Measurements from ENCODE around the gene SIAE.

- no peak for TF ChIP-seq CTCF (IDR thresholded peaks at IDR 0.05)
- TF ChIP-seq POLR2A (IDR thresholded peaks at IDR 0.05), result no peak
- TF ChIP-seq EP300 (IDR thresholded peaks at IDR 0.05), result no peak
These were observed 54.7 kb downstream of the SIAE start for GRCh38 chr11:124618863-124619262.

All from gastroesophageal sphincter (tissue), 3 donors.